Activated naive CD4-positive, alpha-beta T cell treated with anti-CD3 and anti-CD28 coated beads for 36 hours (primary cell): ENCODE data around the gene GOLGA5. TPM values are rescaled to one million over a fixed set of nuclear protein-coding genes. Genes with fewer than 3 reads are reported as not detected.
"Not testable (repeated sequence)": the region's sequence is repeated elsewhere in the genome, so short reads cannot be mapped to it uniquely, and the experiment has no call there.

Experiments used
- CTCF ChIA-PET: fragments of 350-600 bp; sonication (Branson Sonifier 250); formaldehyde crosslinking; loops from one replicate; lab custom pipeline; 2021; ENCODE audit warnings: antibody characterized with exemption; lab: Charles Lee
- DNase-seq: peaks from one replicate; pipeline ENCODE4 v3.0.0-alpha.2; 2020
- H3K27ac Mint-ChIP-seq: one replicate; pipeline ENCODE4 v1.8.0; 2021; ENCODE audit warnings: mild to moderate bottlenecking, mixed read lengths
- H3K27me3 Mint-ChIP-seq: one replicate; pipeline ENCODE4 v1.8.0; 2021; ENCODE audit warnings: low read depth, mixed read lengths
- H3K36me3 Mint-ChIP-seq: one replicate; pipeline ENCODE4 v1.8.0; 2021; ENCODE audit warnings: low read depth, mixed read lengths
- H3K4me1 Mint-ChIP-seq: one replicate; pipeline ENCODE4 v1.8.0; 2021; ENCODE audit warnings: low read depth, mixed read lengths
- H3K4me3 Mint-ChIP-seq: one replicate; pipeline ENCODE4 v1.8.0; 2021; ENCODE audit warnings: mild to moderate bottlenecking, moderate library complexity, mixed read lengths
- H3K9me3 Mint-ChIP-seq: one replicate; pipeline ENCODE4 v1.8.0; 2021; ENCODE audit warnings: mixed read lengths
- intact Hi-C: fragments of 100-400 bp; cut with micrococcal nuclease; formaldehyde crosslinking; loops from one replicate; pipeline ENCODE4 v1.15.1; 2023
- total RNA-seq, 2 experiments: library from RNA; stranded (reverse); gene quantifications; one replicate each; pipeline ENCODE4 v1.2.3, GENCODE V29; 2021

The GOLGA5 gene
- total RNA-seq, 2 experiments from 2014 or later: 14.5 to 14.7 TPM

DNA sequence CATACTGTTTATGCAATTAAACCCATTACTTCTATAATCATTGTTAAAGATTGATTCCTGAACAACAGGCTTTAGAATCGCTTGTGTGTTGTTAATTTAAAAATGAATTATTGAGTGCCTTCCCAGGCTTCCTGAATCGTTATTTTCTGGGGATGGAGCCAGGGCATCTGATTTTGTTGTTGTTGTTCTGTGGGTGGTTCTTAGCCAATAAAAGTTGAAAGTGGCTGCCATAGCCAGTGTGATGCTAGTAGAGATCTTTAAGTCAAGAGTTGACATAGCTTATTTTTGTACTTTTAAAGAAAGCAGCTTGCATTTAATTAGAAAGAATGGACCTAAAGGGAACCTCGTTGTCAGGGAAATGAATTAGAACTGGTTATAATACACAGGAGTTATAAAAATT, 6.4 kb downstream of the GOLGA5 start:
- peaks cover 66% of the 10 kb centered on the region for H3K4me1 Mint-ChIP-seq
- no peak overlapping the region for H3K27ac Mint-ChIP-seq
- no peaks in the 10 kb centered on the region for H3K9me3 Mint-ChIP-seq
- H3K36me3 Mint-ChIP-seq: peaks cover 24% of the 10 kb centered on the region
- DNase-seq: no peak
- no peak overlapping the region for H3K4me3 Mint-ChIP-seq
- CTCF ChIA-PET: no interaction called here
- H3K27me3 Mint-ChIP-seq: no peaks in the 10 kb centered on the region
- intact Hi-C loops: no loop called here

DNA sequence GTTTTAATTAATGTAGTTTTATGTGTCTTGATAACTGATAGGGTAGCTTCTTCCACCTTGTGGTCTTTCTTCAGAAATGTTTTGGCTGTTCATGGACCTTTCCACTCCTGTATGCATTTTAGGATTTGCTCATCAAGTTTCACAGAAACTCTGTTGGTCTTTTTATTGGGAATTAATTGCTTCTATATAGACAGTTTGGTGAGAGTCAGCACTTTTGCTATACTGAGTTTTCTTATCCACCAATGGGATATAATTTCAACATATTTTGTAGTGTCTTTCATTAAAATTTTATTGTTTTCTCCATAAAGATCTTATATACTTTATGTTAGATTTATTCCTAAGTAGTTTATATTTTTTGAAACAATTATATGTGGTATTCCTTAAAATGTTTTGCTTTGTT, 7.8 kb downstream of the GOLGA5 start:
- Mint-ChIP-seq H3K9me3 (no peaks in the 10 kb centered on the region), H3K27me3 (no peaks in the 10 kb centered on the region), H3K4me3 (no peak overlapping the region), H3K27ac (no peak overlapping the region), H3K4me1 (peaks cover 57% of the 10 kb centered on the region), H3K36me3 (peaks cover 29% of the 10 kb centered on the region)
- intact Hi-C loops: no loop called here
- DNase-seq: no peak
- CTCF ChIA-PET: no interaction called here

DNA sequence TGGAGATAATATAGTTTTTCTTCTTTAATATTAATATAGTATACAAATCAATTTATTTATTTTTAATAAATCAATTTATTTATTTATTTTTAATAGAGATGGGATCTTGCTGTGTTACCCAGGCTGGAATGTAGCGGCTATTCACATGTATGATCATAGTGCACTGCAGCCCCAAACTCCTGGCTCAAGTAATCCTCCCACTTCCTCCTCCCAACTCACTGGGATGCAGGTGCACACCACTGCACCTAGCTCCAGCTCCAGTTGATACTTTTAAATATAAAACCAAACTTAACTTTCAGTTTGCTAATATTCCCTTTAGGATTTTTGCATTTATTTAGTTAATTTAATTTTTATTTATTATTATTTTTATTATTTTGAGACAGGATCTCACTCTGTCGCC, 8.6 kb downstream of the GOLGA5 start:
- intact Hi-C loops: no loop called here
- H3K9me3 Mint-ChIP-seq: no peaks in the 10 kb centered on the region
- peaks cover 51% of the 10 kb centered on the region for H3K4me1 Mint-ChIP-seq
- CTCF ChIA-PET: no interaction called here
- DNase-seq: no peak
- H3K4me3 Mint-ChIP-seq: no peak overlapping the region
- H3K36me3 Mint-ChIP-seq: peaks cover 29% of the 10 kb centered on the region
- no peaks in the 10 kb centered on the region for H3K27me3 Mint-ChIP-seq
- H3K27ac Mint-ChIP-seq: no peak overlapping the region

DNA sequence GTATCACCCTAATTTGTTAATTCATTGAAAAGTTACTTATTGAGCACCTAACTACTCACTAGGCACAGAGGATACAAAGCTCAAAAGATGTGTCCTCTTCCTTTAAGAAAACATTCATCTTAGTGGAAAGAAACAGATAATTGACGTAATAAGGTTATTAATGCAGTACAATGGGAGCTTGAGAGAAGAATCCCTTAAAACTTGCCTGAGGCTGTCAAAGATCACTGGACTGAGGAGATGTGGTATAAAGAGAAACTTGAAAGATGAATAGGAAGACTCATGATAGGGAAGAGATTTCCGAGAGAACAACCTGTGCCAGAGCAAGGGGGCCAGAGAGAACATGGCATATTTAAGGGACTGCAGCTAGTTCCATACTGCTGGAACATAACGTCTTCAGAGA, 19.1 kb downstream of the GOLGA5 start:
- Mint-ChIP-seq H3K27me3 (no peaks in the 10 kb centered on the region), H3K9me3 (no peaks in the 10 kb centered on the region), H3K36me3 (peaks cover 28% of the 10 kb centered on the region), H3K27ac (no peak overlapping the region), H3K4me1 (no peaks in the 10 kb centered on the region), H3K4me3 (no peak overlapping the region)
- CTCF ChIA-PET: interaction anchor here (1.1 kb wide), 1 partner anchor 17 kb away, joined by 3 read pairs; no protein-coding TSS in a partner anchor
- intact Hi-C loops: no loop called here
- DNase-seq: no peak

DNA sequence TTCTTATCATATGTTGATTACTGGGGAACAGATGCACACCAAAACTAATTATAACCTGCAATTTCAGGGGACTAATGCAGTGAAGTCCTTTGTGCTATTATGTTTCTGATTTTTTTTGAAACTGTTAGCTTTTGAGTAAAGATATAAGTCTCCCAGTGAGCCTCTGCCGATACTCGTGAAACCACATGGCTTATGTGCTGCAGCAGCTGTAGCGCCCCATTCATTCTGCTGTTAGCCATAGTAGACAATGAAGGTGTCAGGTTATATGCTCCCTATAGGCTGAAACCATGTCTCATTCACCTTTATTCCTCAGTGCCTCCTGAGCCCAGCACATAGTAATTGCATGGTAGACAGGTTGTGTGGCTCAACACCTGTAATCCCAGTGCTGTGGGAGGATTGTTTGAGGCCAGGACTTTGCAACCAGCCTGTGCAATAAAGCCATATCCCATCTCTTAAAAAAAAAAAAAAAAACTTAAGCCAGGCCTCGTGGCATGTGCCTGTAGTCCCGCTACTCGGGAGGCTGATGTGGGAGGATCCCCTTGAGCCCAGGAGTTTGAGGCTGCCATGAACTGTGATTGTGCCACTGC, 25.0 kb downstream of the GOLGA5 start:
- intact Hi-C loops: no loop called here
- peaks cover 27% of the 10 kb centered on the region for H3K36me3 Mint-ChIP-seq
- no peaks in the 10 kb centered on the region for H3K4me1 Mint-ChIP-seq
- H3K27ac Mint-ChIP-seq: no peak overlapping the region
- CTCF ChIA-PET: no interaction called here
- H3K4me3 Mint-ChIP-seq: no peak overlapping the region
- no peak for DNase-seq
- no peaks in the 10 kb centered on the region for H3K9me3 Mint-ChIP-seq
- H3K27me3 Mint-ChIP-seq: no peaks in the 10 kb centered on the region

DNA sequence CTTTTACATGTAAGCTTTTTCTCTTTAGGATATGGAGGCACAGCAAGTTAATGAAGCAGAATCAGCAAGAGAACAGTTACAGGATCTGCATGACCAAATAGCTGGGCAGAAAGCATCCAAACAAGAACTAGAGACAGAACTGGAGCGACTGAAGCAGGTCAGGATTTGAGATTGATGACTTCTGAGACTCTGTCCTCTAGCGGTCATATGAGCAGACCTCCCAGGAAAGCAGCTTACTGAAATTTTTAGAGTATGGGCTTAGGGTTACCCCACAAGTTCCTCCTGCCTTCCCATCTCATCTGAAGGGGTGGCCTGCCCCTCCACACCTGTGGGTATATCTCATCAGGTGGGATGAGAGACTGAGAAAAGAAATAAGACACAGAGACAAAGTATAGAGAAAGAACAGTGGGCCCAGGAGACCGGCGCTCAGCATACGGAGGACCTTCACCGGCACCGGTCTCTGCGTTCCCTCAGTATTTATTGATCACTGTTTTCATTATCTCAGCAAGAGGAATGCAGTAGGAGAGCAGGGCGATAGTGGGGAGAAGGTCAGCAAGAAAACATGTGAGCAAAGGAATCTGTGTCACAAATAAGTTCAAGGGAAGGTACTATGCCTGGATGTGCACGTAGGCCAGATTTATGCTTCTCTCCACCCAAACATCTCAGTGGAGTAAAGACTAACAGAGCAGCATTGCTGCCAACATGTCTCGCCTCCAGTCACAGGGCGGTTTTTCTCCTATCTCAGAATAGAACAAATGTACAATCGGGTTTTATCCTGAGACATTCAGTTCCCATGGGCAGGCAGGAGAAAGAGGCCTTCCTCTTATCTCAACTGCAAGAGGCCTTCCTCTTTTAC, 25.8 kb downstream of the GOLGA5 start:
- CTCF ChIA-PET, H3K27ac Mint-ChIP-seq, H3K4me1 Mint-ChIP-seq, DNase-seq, H3K4me3 Mint-ChIP-seq, H3K27me3 Mint-ChIP-seq, H3K9me3 Mint-ChIP-seq, intact Hi-C loops: not testable (repeated sequence)
- H3K36me3 Mint-ChIP-seq: peaks cover 29% of the 10 kb centered on the region

DNA sequence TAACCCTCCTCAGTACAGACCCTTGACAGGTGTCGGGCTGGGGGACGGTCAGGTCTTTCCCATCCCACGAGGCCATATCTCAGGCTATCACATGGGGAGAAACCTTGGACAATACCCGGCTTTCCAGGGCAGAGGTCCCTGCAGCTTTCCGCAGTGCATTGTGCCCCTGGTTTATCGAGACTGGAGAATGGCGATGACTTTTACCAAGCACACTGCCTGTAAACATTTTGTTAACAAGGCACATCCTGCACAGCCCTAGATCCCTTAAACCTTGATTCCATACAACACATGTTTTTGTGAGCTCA, 26.4 kb downstream of the GOLGA5 start:
- H3K4me1 Mint-ChIP-seq, H3K4me3 Mint-ChIP-seq, DNase-seq, H3K27ac Mint-ChIP-seq, H3K27me3 Mint-ChIP-seq, intact Hi-C loops, CTCF ChIA-PET, H3K9me3 Mint-ChIP-seq: not testable (repeated sequence)
- H3K36me3 Mint-ChIP-seq: peaks cover 25% of the 10 kb centered on the region

DNA sequence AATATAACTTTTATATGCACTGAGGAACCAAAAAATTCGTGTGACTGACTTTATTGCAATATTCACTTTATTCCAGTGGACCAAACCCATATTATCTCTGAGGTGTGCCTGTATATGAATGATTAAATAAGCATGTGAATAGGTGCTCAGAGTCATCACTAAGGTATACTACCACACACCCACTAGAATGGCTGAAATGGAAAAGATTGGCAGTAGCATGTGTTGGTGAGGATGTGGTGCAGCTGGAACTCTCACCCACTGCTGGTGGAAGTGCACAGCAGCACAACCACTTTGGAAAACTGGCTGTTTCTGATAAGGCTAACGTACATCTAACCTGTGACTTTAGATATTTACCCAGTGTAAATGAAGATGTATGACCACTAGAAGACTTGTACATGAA, 36.8 kb downstream of the GOLGA5 start:
- CTCF ChIA-PET: no interaction called here
- DNase-seq: no peak
- H3K4me1 Mint-ChIP-seq: no peaks in the 10 kb centered on the region
- no peaks in the 10 kb centered on the region for H3K27me3 Mint-ChIP-seq
- intact Hi-C loops: no loop called here
- no peaks in the 10 kb centered on the region for H3K9me3 Mint-ChIP-seq
- H3K36me3 Mint-ChIP-seq: peaks cover 18% of the 10 kb centered on the region
- no peak overlapping the region for H3K27ac Mint-ChIP-seq
- H3K4me3 Mint-ChIP-seq: no peak overlapping the region

DNA sequence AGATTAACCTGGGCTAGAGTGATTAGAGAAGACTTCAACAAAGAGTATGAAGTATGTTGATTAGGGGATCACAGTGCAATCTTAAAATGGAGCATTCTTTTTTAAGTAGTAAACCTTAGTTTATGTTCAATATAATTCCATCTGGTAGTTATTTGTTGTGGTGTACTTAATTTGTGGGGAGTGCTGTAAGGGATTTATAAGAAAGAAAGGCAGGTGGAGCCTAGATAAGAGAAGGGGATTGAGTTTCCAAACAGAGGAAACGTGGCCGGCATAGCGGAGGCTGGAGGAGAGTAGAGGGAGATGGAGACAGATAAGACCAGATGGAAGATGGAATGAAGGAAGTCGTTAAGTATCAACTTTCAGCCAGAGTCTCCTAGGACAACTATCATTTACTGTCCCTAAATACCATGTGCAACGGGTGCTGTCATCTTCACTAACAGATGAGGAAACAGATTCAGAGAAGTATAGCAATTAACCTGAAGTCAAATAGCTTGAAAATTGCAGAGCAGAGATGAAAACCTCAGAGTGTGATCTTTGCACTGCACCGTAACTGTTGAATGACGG, 38.1 kb downstream of the GOLGA5 start:
- H3K36me3 Mint-ChIP-seq: peaks cover 17% of the 10 kb centered on the region
- H3K4me1 Mint-ChIP-seq: no peaks in the 10 kb centered on the region
- no peak overlapping the region for H3K4me3 Mint-ChIP-seq
- intact Hi-C loops: no loop called here
- no peaks in the 10 kb centered on the region for H3K27me3 Mint-ChIP-seq
- CTCF ChIA-PET: no interaction called here
- no peaks in the 10 kb centered on the region for H3K9me3 Mint-ChIP-seq
- DNase-seq: no peak
- H3K27ac Mint-ChIP-seq: no peak overlapping the region

DNA sequence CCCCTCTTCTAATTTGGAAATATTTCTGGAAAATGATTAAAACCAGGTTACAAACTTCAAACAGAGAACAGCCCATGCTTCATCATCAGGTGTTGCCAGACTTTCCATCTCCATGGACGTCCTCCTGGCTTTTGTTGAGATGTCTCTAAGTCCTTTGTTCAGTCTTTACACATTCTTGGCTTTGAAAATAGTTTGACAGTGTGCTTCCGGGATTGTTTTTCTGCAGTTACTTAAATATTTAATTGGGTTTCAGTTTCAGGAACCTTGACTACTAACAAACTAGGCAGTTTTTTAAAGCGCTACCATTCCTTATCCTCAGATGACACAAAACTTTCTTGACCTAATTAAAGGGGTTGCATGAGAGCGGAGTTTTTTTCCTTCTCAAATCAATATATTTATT, 47.8 kb downstream of the GOLGA5 start:
- CTCF ChIA-PET: no interaction called here
- DNase-seq: no peak
- no peak overlapping the region for H3K27ac Mint-ChIP-seq
- H3K9me3 Mint-ChIP-seq: peaks cover 5% of the 10 kb centered on the region
- intact Hi-C loops: no loop called here
- H3K27me3 Mint-ChIP-seq: no peaks in the 10 kb centered on the region
- H3K4me3 Mint-ChIP-seq: no peak overlapping the region
- H3K4me1 Mint-ChIP-seq: peaks cover 28% of the 10 kb centered on the region
- H3K36me3 Mint-ChIP-seq: peaks cover 25% of the 10 kb centered on the region

DNA sequence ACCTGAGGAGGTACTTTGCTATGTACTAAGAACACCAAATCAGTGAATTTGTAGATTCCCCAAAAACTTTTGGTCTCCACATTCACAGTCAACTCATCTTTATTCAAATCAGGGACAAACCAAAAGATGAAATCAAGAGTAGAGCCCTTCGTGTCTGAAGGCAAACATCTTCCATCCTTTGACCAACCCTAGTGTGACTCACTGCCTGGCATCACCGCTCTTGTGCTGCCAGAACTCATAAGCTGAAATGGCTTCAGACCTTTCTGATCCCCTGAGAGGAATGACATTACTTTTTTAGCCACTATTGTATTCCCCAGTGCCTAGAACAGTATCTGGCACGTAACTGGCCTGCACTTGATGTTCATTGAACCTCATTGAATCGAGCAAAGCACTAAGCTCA, 50.1 kb downstream of the GOLGA5 start:
- H3K4me3 Mint-ChIP-seq: no peak overlapping the region
- H3K4me1 Mint-ChIP-seq: peaks cover 43% of the 10 kb centered on the region
- H3K9me3 Mint-ChIP-seq: peaks cover 5% of the 10 kb centered on the region
- CTCF ChIA-PET: no interaction called here
- DNase-seq: peak; percentile 46
- intact Hi-C loops: no loop called here
- no peaks in the 10 kb centered on the region for H3K27me3 Mint-ChIP-seq
- peaks cover 15% of the 10 kb centered on the region for H3K36me3 Mint-ChIP-seq
- H3K27ac Mint-ChIP-seq: no peak overlapping the region

DNA sequence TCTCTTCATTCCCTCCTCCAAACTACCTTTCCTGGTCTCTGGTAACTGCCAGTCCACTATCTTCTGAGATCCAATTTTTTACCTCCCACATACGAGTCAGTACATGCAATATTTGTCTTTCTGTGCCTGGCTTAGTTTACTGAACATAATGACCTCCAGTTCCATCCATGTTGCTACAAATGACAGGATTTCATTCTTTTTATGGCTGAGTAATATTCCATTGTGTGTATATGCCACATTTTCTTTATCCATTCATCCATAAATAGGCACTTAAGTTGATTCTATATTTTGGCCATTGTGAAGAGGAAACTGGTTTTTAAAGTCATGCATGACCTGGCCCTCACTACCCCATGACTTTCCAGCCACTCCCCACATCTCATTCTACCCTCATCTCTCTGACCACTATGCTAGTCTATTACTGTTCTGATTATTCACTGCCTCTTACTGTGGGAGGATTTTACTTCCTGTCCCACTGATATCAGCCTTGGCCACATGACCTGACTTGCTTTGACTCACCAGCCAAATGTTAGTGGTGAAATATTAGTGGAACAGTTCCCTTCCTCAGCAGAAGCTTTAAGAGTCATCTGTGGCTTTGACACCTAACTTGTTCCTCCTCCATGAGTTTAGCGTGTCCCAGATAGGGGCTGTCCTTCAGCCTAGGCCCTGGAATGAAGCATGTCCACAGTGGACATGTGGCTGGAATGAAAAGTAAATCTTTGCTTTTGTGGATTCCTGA, 52.2 kb downstream of the GOLGA5 start:
- Mint-ChIP-seq H3K4me3 (no peak overlapping the region), H3K36me3 (peaks cover 9% of the 10 kb centered on the region), H3K9me3 (peaks cover 5% of the 10 kb centered on the region), H3K27ac (peak overlapping the region; percentile 48), H3K27me3 (no peaks in the 10 kb centered on the region), H3K4me1 (peaks cover 43% of the 10 kb centered on the region)
- CTCF ChIA-PET: no interaction called here
- intact Hi-C loops: no loop called here
- peak; percentile 58 for DNase-seq
